Measurements from ENCODE around the gene C1orf35.

DNA sequence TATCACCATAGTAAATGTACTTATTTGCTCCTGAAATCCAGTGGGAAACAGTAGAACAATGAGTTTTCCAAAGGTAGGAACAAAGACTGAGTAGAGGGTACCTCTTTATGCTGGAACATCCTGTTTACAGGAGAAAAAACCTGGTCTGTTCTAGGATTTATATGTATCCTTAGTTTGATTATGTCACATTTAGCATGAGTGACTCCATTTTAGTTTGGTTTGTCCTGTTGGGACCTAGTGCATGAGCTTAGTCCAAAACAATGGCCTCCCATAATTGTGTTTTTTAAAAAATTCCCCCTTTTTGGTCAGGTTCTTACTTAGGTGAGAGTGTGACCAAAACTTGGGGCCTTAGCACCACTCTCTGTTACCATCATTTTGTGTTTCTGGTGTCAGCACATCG lies 9.5 kb upstream of the C1orf35 start:
- TF ChIP-seq, protein P1, sequence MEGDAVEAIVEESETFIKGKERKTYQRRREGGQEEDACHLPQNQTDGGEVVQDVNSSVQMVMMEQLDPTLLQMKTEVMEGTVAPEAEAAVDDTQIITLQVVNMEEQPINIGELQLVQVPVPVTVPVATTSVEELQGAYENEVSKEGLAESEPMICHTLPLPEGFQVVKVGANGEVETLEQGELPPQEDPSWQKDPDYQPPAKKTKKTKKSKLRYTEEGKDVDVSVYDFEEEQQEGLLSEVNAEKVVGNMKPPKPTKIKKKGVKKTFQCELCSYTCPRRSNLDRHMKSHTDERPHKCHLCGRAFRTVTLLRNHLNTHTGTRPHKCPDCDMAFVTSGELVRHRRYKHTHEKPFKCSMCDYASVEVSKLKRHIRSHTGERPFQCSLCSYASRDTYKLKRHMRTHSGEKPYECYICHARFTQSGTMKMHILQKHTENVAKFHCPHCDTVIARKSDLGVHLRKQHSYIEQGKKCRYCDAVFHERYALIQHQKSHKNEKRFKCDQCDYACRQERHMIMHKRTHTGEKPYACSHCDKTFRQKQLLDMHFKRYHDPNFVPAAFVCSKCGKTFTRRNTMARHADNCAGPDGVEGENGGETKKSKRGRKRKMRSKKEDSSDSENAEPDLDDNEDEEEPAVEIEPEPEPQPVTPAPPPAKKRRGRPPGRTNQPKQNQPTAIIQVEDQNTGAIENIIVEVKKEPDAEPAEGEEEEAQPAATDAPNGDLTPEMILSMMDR (IDR thresholded peaks at IDR 0.05) = no peak
- TF ChIP-seq POLR2A (IDR thresholded peaks at IDR 0.05) (no peak), POLR2AphosphoS5 (IDR thresholded peaks at IDR 0.05; ENCODE audit: insufficient read depth in 1 of 2, low read depth in 1 of 2) (no peak)
